ENCODE results near the gene ERBB4.

- TF ChIP-seq, protein P1, sequence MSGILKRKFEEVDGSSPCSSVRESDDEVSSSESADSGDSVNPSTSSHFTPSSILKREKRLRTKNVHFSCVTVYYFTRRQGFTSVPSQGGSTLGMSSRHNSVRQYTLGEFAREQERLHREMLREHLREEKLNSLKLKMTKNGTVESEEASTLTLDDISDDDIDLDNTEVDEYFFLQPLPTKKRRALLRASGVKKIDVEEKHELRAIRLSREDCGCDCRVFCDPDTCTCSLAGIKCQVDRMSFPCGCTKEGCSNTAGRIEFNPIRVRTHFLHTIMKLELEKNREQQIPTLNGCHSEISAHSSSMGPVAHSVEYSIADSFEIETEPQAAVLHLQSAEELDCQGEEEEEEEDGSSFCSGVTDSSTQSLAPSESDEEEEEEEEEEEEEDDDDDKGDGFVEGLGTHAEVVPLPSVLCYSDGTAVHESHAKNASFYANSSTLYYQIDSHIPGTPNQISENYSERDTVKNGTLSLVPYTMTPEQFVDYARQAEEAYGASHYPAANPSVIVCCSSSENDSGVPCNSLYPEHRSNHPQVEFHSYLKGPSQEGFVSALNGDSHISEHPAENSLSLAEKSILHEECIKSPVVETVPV (CRISPR knock-in tag; IDR thresholded peaks at IDR 0.05): no peak
- TF ChIP-seq OSR1 (CRISPR knock-in tag; IDR thresholded peaks at IDR 0.05) (no peak), BACH2 (CRISPR knock-in tag; IDR thresholded peaks at IDR 0.05; ENCODE audit: borderline replicate concordance) (no peak), ZC3H10 (CRISPR knock-in tag; IDR thresholded peaks at IDR 0.05) (no peak)
- TF ChIP-seq, protein P2, sequence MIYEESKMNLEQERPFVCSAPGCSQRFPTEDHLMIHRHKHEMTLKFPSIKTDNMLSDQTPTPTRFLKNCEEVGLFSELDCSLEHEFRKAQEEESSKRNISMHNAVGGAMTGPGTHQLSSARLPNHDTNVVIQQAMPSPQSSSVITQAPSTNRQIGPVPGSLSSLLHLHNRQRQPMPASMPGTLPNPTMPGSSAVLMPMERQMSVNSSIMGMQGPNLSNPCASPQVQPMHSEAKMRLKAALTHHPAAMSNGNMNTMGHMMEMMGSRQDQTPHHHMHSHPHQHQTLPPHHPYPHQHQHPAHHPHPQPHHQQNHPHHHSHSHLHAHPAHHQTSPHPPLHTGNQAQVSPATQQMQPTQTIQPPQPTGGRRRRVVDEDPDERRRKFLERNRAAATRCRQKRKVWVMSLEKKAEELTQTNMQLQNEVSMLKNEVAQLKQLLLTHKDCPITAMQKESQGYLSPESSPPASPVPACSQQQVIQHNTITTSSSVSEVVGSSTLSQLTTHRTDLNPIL (CRISPR knock-in tag; IDR thresholded peaks at IDR 0.05; ENCODE audit: low read depth): no peak
These were observed 1098.5 kb downstream of the ERBB4 start for GRCh38 chr2:211440107-211440506.

Data from SK-N-SH treated with all-trans-retinoic acid at 6 μM for 48 hours (cell line).